Retinal pigment epithelial cell (primary cell): ENCODE results near the gene NUDT1.

Experiments used
- DNase-seq: peaks from one replicate; pipeline ENCODE4 v3.0.0-alpha.2; 2010; ENCODE audit warnings: low read depth
- H3K4me3 ChIP-seq: 2 replicates; pipeline ENCODE4 v1.5.1; 2011; ENCODE audit warnings: mild to moderate bottlenecking, low read length, control low read depth, moderate library complexity
- TF ChIP-seq, protein P1 (sequence below): conservative IDR thresholded peaks from 2 replicates; pipeline ENCODE4 v1.5.1; 2011; ENCODE audit warnings: low read depth, low read length, control low read depth, inconsistent platforms

The NUDT1 gene

DNA sequence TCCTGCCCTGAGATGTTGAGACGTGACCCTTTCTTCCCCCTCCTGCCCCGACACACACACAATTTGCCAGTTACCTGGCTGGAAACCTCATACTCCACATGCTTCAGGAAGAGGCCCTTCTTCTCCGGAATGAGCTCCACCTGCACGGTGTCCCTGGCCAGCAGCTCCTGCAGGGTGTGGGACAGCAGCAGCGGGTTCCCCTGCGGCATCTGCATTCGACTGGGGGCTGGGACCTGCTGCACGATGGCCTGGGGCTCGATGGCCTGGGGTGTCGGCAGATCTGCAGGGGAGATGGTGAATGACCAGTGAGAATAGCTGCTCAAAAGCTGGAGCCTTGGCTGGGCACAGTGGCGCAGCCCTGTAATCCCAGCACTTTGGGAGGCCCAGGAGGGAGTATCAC is 36.0 kb downstream of the NUDT1 start:
- no peak for DNase-seq
- H3K4me3 ChIP-seq: no peak overlapping the region
- TF ChIP-seq, protein P1, sequence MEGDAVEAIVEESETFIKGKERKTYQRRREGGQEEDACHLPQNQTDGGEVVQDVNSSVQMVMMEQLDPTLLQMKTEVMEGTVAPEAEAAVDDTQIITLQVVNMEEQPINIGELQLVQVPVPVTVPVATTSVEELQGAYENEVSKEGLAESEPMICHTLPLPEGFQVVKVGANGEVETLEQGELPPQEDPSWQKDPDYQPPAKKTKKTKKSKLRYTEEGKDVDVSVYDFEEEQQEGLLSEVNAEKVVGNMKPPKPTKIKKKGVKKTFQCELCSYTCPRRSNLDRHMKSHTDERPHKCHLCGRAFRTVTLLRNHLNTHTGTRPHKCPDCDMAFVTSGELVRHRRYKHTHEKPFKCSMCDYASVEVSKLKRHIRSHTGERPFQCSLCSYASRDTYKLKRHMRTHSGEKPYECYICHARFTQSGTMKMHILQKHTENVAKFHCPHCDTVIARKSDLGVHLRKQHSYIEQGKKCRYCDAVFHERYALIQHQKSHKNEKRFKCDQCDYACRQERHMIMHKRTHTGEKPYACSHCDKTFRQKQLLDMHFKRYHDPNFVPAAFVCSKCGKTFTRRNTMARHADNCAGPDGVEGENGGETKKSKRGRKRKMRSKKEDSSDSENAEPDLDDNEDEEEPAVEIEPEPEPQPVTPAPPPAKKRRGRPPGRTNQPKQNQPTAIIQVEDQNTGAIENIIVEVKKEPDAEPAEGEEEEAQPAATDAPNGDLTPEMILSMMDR: no peak

DNA sequence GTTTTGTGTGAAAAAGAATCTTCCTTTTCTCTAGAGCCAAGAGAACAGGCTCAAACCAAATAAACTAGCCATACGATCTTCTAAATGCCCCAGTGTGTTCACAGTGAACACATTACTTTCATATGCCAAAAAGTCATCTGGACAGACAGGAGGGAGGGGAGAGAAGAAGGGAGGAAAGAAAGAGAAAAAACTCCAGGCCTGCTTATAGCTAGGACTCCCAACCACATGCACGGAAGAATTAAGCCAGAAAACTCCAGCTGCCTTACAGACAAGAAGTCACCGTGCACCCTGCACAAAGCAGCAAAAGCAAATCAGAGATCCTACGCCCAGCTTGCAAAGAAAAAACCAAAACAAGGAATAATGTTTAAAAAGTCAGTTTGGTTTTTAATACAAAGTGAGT is 37.9 kb downstream of the NUDT1 start:
- DNase-seq: no peak
- TF ChIP-seq, protein P1: no peak
- no peak overlapping the region for H3K4me3 ChIP-seq

DNA sequence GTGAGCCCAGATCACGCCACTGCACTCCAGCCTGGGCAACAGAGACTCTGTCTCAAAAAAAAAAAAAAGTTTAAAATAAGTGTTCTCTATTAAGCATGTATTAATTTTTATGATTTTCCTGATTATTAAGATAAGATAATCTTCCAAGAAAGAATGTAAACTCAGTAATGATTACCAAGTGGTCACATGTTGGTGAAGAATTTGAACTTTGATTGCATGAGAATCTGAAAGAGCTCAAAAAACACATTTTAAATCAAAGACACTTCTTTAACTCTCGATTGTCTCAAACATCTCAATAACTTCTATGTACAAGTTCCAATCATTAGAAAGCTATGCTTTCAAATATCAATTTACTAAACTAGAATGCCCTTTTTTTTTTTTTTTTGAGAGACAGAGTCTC is 38.4 kb downstream of the NUDT1 start:
- no peak overlapping the region for H3K4me3 ChIP-seq
- no peak for DNase-seq
- TF ChIP-seq, protein P1: no peak

DNA sequence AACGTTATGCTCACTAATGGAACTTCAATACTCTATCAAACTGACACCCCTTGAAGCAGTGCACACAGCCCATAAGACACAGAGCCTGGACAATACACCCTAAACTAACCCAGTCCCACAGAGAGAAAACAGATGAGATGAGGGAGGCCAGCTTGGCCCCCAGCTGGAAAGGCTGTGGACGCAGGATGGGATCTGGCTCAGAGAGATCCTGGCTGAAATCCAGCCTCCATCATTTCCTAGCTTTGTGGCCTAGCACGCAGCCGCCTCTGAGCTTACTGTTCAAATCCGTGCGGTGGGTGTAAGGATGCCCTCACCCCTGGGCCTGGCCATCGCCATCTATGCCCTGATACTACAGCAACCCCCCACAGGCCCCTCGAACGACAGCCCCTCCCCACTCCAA is 39.5 kb downstream of the NUDT1 start:
- no peak overlapping the region for H3K4me3 ChIP-seq
- DNase-seq: no peak
- TF ChIP-seq, protein P1: no peak

DNA sequence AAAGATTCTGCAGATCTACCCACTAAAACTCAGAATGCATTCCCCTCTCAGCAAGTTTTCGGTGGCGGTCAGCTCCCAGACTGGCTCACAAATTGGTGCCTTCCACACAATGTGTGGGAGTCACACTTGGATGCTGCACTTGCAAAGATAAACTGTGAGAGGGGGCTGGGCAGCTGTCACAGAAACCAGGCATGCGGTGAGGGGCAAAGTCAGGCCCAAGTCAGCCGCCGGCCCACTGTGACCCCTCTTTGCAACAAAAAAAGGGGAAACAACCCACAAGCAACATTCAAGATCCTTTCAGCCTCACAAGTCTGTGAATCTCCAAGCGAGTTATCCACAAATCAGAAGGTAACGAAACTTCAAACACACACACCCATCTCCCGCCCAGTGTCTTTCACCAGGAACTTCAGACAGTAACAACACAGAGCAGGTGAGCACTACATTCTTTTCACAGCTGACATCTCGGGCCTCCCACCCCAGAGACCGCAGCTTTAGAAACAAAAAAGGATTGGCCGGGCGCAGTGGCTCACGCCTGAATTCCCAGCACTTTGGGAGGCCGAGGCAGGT is 40.2 kb downstream of the NUDT1 start:
- no peak overlapping the region for H3K4me3 ChIP-seq
- TF ChIP-seq, protein P1: no peak
- DNase-seq: no peak

DNA sequence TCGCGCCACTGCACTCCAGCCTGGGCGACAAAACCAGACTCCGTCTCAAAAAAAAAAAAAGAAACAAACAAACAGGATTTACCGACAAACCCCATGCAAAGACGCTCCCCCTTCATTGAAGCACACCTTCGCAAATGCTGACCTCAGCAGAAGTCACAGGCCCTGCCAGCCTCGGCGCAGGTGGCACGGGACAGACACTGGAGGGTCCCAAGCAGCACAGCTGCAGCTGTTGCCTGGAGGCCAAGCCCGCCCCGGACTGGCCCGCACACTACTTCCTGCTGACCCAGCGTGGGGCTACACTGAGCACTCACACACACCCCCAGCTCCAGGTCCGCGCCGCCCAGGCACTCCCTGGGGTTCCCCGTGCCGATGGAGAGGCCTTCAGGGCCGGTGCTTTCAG is 41.0 kb downstream of the NUDT1 start:
- TF ChIP-seq, protein P1: no peak
- no peak for DNase-seq
- H3K4me3 ChIP-seq: no peak overlapping the region

DNA sequence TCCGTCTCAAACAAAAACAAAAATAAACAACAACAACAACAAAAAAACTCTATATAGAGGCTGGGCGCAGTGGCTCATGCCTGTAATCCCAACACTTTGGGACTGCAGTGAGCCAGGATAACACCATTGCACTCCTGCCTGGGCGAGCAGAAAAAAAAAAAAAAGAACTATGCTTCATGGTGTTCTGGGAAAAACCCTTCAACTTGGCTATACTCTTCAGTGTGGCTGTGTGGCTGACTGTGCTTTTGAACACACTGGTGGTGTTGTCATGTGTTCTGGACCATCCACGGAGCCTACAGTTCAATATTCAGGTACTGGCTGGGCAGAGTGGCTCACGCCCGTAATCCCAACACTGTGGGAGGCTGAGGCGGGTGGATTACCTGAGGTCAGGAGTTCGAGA is 45.7 kb downstream of the NUDT1 start:
- DNase-seq: no peak
- no peak overlapping the region for H3K4me3 ChIP-seq
- TF ChIP-seq, protein P1: no peak
